GM19193 (cell line): ENCODE data around the gene SFI1.

Source experiments
- POLR2A ChIP-seq: IDR thresholded peaks from 4 replicates; pipeline ENCODE4 v1.6.1; 2011; ENCODE audit not compliant: insufficient read depth, insufficient read length; ENCODE audit errors: extremely low read depth

SFI1 gene

GRCh38 chr22:31489632-31490495, 6.5 kb upstream of the SFI1 start, which contains the start of gene EIF4ENIF1:
EIF4ENIF1 (minus strand) TSS chr22:31489842; CDS start chr22:31488718, 1,124 bp downstream.
- TF ChIP-seq POLR2A: peak; percentile 81

GRCh38 chr22:31490496-31490925, 5.8 kb upstream of the SFI1 start:
- TF ChIP-seq POLR2A: peak; percentile 79

- TF ChIP-seq POLR2A: no peak
These were observed 4.9 kb upstream of the SFI1 start for GRCh38 chr22:31491218-31491962.

DNA sequence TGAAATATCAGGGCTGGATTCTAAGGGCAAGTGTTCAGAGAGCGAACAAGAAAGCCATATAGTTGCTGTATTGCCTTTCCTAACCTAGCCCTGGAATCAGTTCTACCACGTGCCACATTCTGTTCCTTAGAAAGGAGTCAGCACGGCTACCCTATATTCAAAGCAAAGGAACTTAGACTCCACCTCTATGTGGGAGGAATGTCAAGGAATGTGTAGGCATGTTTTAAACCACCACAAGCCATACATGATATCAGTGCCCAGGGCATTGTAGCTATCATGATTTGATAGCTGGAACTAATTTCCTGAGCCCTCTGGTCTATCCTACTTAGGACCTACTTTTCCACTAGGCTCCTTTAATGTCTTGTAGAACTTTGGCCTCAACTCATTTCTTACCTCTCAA, 4.2 kb upstream of the SFI1 start:
- no peak for TF ChIP-seq POLR2A

GRCh38 chr22:31495343-31495742, 993 bp upstream of the SFI1 start:
- TF ChIP-seq POLR2A: no peak

DNA sequence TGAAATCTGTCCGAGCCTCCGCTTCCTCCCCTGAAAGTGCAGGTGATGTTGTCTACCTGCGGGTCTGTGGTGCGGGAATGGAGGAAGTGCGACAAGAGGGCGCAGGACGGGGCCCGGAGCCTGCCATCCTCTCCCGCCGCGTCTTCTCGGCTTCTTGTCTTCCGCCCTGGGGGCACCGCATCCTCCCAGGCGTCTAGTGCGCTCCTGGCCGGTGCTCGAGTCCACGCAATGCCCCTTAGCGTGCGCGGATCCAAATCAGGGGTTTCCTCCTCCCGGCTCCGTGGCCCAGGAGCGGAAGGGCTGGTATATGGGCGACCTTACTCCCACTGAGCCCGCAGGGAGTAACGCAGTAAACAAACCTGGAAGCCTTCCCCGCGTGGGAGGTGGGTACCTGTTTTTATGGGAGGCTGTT, 405 bp downstream of the SFI1 start:
- no peak for TF ChIP-seq POLR2A

- no peak for TF ChIP-seq POLR2A
These were observed 1.0 kb downstream of the SFI1 start for GRCh38 chr22:31497148-31497938.

- TF ChIP-seq POLR2A: no peak
These were observed 5.4 kb downstream of the SFI1 start for GRCh38 chr22:31501738-31502137.

DNA sequence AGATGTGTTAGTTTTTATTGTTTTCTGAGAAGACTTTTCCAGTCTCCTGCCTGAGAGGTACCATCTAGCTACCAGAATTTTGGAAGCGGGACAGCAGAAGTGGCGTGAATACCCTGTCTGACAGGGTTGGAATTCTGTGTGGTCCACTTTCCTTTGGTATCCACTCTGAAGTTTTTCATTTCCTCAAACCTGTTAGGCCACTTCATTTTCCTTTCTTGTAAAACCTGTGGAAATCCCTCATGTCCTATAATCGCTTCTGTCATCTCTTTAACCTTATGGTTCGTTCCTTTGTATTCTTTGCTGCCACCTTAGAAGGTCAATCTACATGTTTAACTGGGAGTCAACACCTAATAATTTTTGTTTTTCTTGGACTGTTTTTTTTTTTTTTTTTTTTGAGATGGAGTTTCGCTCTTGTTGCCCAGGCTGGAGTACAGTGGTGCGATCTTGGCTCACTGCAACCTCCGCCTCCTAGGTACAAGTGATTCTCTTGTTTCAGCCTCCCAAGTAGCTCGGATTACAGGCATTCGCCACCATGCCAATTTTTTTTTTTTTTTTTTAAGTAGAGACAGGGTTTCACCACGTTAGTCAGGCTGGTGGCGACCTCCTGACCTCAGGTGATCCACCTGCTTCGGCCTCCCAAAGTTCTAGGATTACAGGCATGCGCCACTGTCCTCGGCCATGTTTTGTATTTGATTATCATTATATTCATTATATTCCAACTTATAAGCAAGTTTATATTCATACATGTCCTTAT, 7.1 kb downstream of the SFI1 start:
- no peak for TF ChIP-seq POLR2A

- TF ChIP-seq POLR2A: no peak
These were observed 7.9 kb downstream of the SFI1 start for GRCh38 chr22:31504282-31504681.

DNA sequence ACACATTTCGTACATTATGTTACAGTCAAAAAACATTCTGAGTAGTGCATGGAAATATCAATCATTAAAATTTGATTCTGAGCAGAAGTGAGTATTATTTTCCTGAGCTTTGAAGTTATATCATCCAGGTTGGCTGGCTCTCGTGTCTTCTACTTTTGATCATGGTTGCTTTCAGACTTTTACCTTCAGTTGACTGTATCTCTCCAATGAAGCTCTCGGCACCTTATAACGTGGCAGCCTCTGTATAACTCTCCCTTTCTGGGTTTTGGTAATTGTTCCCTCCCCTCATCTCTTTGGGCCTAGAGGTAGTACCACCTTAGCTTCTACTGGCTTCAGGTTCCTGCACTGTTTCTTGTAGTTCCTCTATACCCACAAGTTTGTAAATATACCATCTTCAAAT, 12.2 kb downstream of the SFI1 start:
- TF ChIP-seq POLR2A: no peak

DNA sequence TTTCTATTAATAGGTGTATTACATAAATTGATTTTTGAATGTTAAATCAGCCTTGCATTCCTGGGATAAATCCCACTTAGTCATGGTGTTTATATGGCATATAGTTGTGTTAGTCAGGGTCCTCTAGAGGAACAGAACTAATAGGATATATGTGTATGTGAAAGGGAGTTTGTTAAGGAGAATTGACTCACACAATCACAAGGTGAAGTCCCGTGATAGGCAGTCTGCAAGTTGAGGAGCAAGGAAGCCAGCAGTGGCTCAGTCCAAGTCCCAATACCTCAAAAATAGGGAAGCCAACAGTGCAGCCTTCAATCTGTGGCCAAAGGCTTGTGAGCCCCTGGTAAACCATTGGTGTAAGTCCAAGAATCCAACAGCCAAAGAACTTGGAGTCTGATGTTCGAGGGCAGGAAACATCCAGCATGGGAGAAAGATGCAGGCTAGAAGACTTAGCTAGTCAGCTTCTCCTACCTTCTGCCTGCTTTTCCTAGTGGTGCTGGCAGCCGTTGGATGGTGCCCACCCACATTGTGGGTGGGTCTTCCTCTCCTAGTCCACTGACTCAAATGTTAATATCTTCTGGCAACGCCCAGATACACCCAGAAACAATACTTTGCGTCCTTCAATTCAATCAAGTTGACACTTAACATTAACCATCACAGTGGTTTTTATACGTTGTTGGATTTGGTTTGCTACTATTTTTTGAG, 12.9 kb downstream of the SFI1 start:
- TF ChIP-seq POLR2A: no peak

DNA sequence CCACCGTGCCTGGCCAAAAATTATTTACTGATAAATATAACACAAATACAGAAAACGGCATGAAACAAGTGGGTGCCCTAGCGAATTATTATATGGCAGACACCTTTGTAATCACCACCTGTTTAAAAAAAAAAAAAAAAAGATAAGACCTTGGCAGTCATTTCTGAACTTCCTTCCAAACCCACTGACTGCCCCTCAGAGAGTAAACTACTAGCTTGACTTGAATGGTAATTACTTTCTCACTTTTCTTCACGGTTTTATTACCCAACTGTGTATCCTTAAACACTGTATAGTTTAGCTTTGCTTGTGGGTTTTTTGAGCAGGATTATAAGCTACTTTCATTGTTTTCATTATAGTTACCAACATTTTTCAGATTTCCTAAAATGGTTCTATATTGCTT, 23.7 kb downstream of the SFI1 start:
- TF ChIP-seq POLR2A: no peak

DNA sequence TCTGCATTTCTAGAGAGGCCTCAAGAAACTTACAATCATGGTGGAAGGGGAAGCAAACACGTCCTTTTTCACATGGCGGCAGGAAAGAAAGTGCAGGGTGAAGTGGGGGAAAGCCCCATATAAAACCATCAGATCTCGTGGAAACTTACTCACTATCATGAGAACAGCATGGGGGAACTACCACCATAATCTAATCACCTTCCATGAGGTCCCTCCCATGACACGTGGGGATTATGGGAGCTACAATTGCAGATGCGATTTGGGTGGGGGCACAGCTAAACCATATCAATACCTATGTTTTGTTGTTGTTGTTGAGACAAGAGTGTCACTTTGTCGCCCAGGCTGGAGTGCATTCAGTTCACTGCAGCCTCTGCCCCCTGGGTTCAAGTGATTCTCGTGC, 29.9 kb downstream of the SFI1 start:
- no peak for TF ChIP-seq POLR2A
